GM19193 (cell line): Measurements from ENCODE around the gene PI16.

Source experiments
- POLR2A ChIP-seq: IDR thresholded peaks from 4 replicates; pipeline ENCODE4 v1.6.1; 2011; ENCODE audit not compliant: insufficient read depth, insufficient read length; ENCODE audit errors: extremely low read depth

PI16 gene

GRCh38 chr6:37013516-37014491, 59.3 kb downstream of the PI16 start:
- TF ChIP-seq POLR2A = no peak
